HG03095 (cell line): Measurements from ENCODE around the gene PLCB4.
"Not testable (repeated sequence)": the region's sequence is repeated elsewhere in the genome, so short reads cannot be mapped to it uniquely, and the experiment has no call there.

Experiments used
- ATAC-seq: cut with Tn5 transposase; IDR thresholded peaks from one replicate; pipeline ENCODE4 v1.9.1; 2021; ENCODE audit warnings: moderate library complexity; ENCODE audit not compliant: unreplicated experiment

PLCB4 gene

GRCh38 chr20:9140162-9140760 lies 71.4 kb downstream of the PLCB4 start:
- no peak for ATAC-seq

GRCh38 chr20:9141070-9141469 lies 72.2 kb downstream of the PLCB4 start:
- no peak for ATAC-seq

GRCh38 chr20:9141921-9142320 lies 73.0 kb downstream of the PLCB4 start:
- no peak for ATAC-seq

GRCh38 chr20:9142809-9143208 lies 73.9 kb downstream of the PLCB4 start:
- no peak for ATAC-seq

- ATAC-seq = no peak
These were observed 75.0 kb downstream of the PLCB4 start for GRCh38 chr20:9143926-9144325.

GRCh38 chr20:9144643-9145042 lies 75.8 kb downstream of the PLCB4 start:
- no peak for ATAC-seq

- no peak for ATAC-seq
These were observed 76.3 kb downstream of the PLCB4 start for GRCh38 chr20:9145142-9145541.

GRCh38 chr20:9146649-9147048 lies 77.8 kb downstream of the PLCB4 start:
- no peak for ATAC-seq

GRCh38 chr20:9147547-9148024 lies 78.7 kb downstream of the PLCB4 start:
- ATAC-seq = no peak

- ATAC-seq = no peak
These were observed 79.4 kb downstream of the PLCB4 start for GRCh38 chr20:9148291-9148690.

- ATAC-seq = no peak
These were observed 80.2 kb downstream of the PLCB4 start for GRCh38 chr20:9149087-9149486.

GRCh38 chr20:9149796-9150195 lies 80.9 kb downstream of the PLCB4 start:
- no peak for ATAC-seq

- ATAC-seq = no peak
These were observed 81.8 kb downstream of the PLCB4 start for GRCh38 chr20:9150679-9151078.

- not testable (repeated sequence) for ATAC-seq
These were observed 83.3 kb downstream of the PLCB4 start for GRCh38 chr20:9152139-9152538.

GRCh38 chr20:9154464-9155024 lies 85.7 kb downstream of the PLCB4 start:
- no peak for ATAC-seq

GRCh38 chr20:9156529-9157280 lies 87.8 kb downstream of the PLCB4 start:
- ATAC-seq = no peak

- no peak for ATAC-seq
These were observed 91.4 kb downstream of the PLCB4 start for GRCh38 chr20:9160331-9160730.

GRCh38 chr20:9160757-9161156 lies 91.9 kb downstream of the PLCB4 start:
- ATAC-seq = no peak

- ATAC-seq = no peak
These were observed 92.4 kb downstream of the PLCB4 start for GRCh38 chr20:9161311-9161710.

GRCh38 chr20:9163251-9163650 lies 94.4 kb downstream of the PLCB4 start:
- ATAC-seq = no peak

- no peak for ATAC-seq
These were observed 95.1 kb downstream of the PLCB4 start for GRCh38 chr20:9163995-9164394.

- no peak for ATAC-seq
These were observed 96.4 kb downstream of the PLCB4 start for GRCh38 chr20:9165261-9165660.
